Measurements from ENCODE around the gene ELK4. TPM values are rescaled to one million over a fixed set of nuclear protein-coding genes. Genes with fewer than 3 reads are reported as not detected.

The ELK4 gene
- total and polyA plus RNA-seq, 9 donors: 5.8 to 69.5 (median 48.7) TPM

- no peak for DNase-seq
- Histone ChIP-seq H3K4me1 (ENCODE audit: insufficient read depth) (peaks cover 1% of the 10 kb centered on the region), H3K27ac (no peak overlapping the region), H3K36me3 (no peaks in the 10 kb centered on the region), H3K9me3 (no peaks in the 10 kb centered on the region), H3K27me3 (no peaks in the 10 kb centered on the region), H3K4me3 (no peak overlapping the region)
- intact Hi-C loops (cut with DNase I): no loop called here
- 83 to 93% (median 90%) methylated on average over 4 of the region's 4 CpGs for WGBS, 3 donors
- TF ChIP-seq CTCF (IDR thresholded peaks at IDR 0.05) (no peak), POLR2A (IDR thresholded peaks at IDR 0.05) (no peak), EP300 (IDR thresholded peaks at IDR 0.05) (no peak)
These were observed 8.2 kb downstream of the ELK4 start for GRCh38 chr1:205623646-205624045.

- WGBS, 3 donors: 89 to 94% (median 93%) methylated on average over 6 of the region's 6 CpGs
- Histone ChIP-seq H3K9me3 (no peaks in the 10 kb centered on the region), H3K27ac (no peak overlapping the region), H3K27me3 (no peaks in the 10 kb centered on the region), H3K4me3 (no peak overlapping the region), H3K36me3 (no peaks in the 10 kb centered on the region), H3K4me1 (ENCODE audit: insufficient read depth) (peaks cover 1% of the 10 kb centered on the region)
- intact Hi-C loops (cut with DNase I): no loop called here
- TF ChIP-seq POLR2A (IDR thresholded peaks at IDR 0.05): no peak
- no peak for TF ChIP-seq EP300 (IDR thresholded peaks at IDR 0.05)
- no peak for TF ChIP-seq CTCF (IDR thresholded peaks at IDR 0.05)
- no peak for DNase-seq
These were observed 11.5 kb downstream of the ELK4 start for GRCh38 chr1:205620269-205620668.

GRCh38 chr1:205619376-205619775 is 12.4 kb downstream of the ELK4 start:
- no peaks in the 10 kb centered on the region for H3K36me3 ChIP-seq
- no peaks in the 10 kb centered on the region for H3K9me3 ChIP-seq
- intact Hi-C loops (cut with DNase I): no loop called here
- H3K4me3 ChIP-seq: no peak overlapping the region
- no peaks in the 10 kb centered on the region for H3K27me3 ChIP-seq
- no peak for DNase-seq
- H3K27ac ChIP-seq: no peak overlapping the region
- 78 to 90% (median 87%) methylated on average over 3 of the region's 3 CpGs for WGBS, 3 donors
- peaks cover 1% of the 10 kb centered on the region for H3K4me1 ChIP-seq (ENCODE audit: insufficient read depth)
- TF ChIP-seq CTCF (IDR thresholded peaks at IDR 0.05) (no peak), EP300 (IDR thresholded peaks at IDR 0.05) (no peak), POLR2A (IDR thresholded peaks at IDR 0.05) (no peak)

- no peak overlapping the region for H3K4me3 ChIP-seq
- no peaks in the 10 kb centered on the region for H3K27me3 ChIP-seq
- DNase-seq: no peak
- TF ChIP-seq CTCF (IDR thresholded peaks at IDR 0.05): no peak
- no peak for TF ChIP-seq EP300 (IDR thresholded peaks at IDR 0.05)
- no peak for TF ChIP-seq POLR2A (IDR thresholded peaks at IDR 0.05)
- H3K27ac ChIP-seq: no peak overlapping the region
- peaks cover 1% of the 10 kb centered on the region for H3K4me1 ChIP-seq (ENCODE audit: insufficient read depth)
- no peaks in the 10 kb centered on the region for H3K9me3 ChIP-seq
- 71 to 81% (median 72%) methylated on average over 1 of the region's 1 CpG for WGBS, 3 donors
- intact Hi-C loops (cut with DNase I): no loop called here
- no peaks in the 10 kb centered on the region for H3K36me3 ChIP-seq
These were observed 15.1 kb downstream of the ELK4 start for GRCh38 chr1:205616563-205617293.

Data from ovary (tissue), 9 donors.